Erythroblast (primary cell): ENCODE measurements around the gene C1orf105.
"Not testable (repeated sequence)": the region's sequence is repeated elsewhere in the genome, so short reads cannot be mapped to it uniquely, and the experiment has no call there.

Source experiments
- DNase-seq, 2 experiments: peaks; one replicate each; lab custom pipeline; 2025; lab: John Stamatoyannopoulos, UW
- GATA1 ChIP-seq: IDR thresholded peaks from 2 replicates; pipeline ENCODE4 v1.6.1; 2011; ENCODE audit warnings: low read depth, mild to moderate bottlenecking, control low read depth, low read length, moderate library complexity
- POLR2A ChIP-seq: IDR thresholded peaks from 2 replicates; pipeline ENCODE4 v1.6.1; 2011; ENCODE audit warnings: mild to moderate bottlenecking, low read length

The C1orf105 gene, protein sequence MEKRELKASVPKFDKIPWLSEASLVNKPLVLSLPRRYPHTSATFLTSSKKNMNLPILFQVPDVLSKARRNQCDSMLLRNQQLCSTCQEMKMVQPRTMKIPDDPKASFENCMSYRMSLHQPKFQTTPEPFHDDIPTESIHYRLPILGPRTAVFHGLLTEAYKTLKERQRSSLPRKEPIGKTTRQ

DNA sequence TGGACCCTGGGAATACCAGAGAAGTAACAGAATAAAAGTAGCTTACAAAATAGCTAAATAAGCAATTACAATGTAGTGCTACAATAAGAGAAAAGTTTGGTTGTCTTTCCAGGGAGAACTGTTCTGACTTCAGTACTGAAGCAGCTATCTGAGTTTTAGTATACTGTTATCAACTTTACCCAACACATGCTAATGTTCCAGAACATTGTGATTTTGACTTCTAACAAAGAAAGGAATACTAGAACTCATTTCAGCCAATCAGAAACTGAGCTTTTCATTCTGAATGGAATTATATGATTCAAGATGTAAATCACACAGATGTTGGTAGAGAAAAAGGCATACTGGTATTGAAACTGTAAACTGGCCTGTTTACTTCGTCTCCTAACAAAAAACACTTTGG lies at the start of gene C1orf105:
TSS of gene C1orf105 (plus strand) at position 301 of the 400 bp plus-strand sequence. CDS start 201 bp downstream, outside the sequence.
- no peak for DNase-seq
- TF ChIP-seq GATA1 = no peak
- TF ChIP-seq POLR2A = no peak

DNA sequence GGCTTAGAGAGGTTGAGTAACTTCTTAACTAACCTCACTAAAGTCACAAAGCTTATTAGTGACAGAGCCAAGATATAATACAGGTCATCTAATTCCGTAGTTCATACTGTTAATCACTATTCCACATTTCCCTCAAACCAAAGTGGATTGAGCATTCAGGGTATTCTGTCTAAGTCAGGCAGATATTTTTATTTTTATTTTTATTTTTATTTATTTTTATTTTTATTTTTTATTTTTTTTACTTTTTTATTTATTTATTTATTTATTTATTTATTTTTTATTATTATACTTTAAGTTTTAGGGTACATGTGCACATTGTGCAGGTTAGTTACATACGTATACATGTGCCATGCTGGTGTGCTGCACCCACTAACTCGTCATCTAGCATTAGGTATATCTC lies 48.8 kb upstream of the C1orf105 start:
- DNase-seq = not testable (repeated sequence)

DNA sequence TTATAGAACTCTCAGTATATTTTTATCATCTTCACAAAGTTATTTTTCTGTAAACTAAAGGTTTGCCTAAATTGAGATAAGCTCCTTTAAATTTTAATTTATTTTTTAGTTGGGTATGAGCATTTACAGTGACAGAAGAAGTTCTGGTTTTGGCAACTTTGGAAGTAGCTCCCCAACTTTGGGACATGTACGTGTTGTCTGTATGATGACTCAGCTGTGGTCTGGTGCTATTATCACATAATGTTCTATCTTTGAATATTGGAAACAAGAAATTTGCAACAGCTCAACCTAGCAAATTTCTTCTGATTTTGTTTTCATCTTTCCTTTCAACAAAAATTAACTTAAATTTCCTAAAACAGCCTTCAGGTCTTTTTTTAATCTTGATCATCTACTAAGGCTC lies 46.6 kb upstream of the C1orf105 start:
- TF ChIP-seq POLR2A (no peak), GATA1 (no peak)
- DNase-seq = no peak

DNA sequence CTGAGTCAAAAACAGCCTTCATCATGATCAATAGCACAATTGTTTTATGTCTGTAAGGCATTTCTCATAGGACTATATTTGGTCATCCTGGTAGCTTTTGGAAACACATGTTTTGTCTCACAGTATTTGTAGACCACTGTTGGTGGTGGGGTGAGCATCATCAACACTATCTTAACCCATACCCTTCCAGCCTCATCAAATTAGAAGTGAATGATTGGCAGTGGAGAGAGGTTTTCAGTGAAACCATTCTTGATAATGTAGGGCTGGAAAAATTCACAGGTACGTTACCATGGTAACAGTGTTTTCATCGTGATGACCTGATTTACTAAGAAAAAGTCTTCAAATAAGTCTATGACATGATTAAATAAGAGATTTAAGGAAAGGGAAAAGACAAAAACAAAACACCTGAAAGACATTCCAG lies 45.3 kb upstream of the C1orf105 start:
- no peak for TF ChIP-seq GATA1
- TF ChIP-seq POLR2A = no peak

DNA sequence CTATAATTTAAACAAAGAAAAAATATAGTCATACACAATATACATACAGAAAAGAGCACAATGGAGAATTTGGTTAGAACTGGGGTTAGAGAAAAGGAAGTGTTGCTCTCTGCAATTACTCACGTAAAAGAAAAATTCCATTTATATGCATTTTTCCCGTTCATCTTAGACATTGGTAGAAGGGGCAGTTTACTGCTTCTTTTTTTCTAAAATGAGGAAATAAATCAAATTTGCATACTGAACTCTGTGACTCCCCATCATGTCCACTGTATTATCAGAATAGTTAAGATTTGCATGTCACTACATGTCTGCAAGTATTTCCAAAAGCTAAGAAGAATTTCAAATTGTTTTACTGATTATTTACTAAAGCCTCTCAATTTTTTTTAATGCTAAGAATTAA lies 44.1 kb upstream of the C1orf105 start:
- TF ChIP-seq POLR2A (no peak), GATA1 (no peak)
- no peak for DNase-seq

More for the DNA sequence above, 45.3 kb upstream of the C1orf105 start:
- DNase-seq = no peak

DNA sequence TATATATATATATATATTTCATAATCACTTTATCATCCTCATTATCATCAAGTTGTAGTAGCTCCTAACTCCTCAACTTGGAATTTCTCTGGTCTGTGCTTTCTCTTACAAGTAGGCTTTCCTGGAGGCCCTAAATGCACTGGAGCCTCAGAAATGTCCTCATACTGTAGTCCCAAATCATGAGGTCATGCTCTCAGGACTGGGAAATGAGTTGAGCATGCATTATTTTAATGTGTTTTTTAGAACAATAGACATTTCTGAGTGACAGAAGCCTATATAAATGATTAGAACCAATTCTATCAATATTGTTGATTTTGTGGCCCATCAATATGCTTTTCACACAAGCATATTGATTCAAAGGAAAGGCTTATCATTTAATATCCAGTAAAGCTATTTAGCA lies 42.9 kb upstream of the C1orf105 start:
- DNase-seq = no peak
- no peak for TF ChIP-seq GATA1
- TF ChIP-seq POLR2A = no peak

DNA sequence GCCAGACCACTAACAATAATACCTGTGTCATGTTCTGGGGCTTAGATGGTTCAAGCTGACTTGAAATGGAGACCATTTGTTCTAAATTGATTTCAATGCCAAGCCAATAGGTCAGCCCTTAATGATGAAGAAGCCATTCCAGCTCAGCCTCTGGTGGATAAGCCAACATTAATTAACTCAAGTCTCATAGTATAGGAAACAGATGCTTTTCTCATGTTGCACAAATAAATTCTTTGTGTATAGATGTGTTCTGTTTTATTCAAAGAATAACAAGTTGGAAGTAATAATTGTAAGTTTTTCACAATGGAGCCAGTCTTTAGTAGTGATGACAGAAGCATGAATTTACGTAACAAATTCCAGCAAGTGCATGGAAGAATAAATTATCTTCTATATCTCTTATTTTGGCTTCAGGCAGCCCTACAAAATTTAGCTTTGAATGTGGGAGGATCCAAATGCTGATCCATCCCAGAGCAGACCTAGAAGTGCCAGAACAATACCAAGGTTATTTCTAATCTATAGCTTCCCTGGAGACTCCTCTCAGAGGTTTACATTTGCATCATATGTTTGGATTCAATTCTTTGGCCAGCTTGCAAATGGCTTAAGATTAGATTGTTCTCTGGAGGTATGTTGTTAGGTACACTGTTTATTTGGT lies 42.2 kb upstream of the C1orf105 start:
- TF ChIP-seq GATA1 (no peak), POLR2A (no peak)

DNA sequence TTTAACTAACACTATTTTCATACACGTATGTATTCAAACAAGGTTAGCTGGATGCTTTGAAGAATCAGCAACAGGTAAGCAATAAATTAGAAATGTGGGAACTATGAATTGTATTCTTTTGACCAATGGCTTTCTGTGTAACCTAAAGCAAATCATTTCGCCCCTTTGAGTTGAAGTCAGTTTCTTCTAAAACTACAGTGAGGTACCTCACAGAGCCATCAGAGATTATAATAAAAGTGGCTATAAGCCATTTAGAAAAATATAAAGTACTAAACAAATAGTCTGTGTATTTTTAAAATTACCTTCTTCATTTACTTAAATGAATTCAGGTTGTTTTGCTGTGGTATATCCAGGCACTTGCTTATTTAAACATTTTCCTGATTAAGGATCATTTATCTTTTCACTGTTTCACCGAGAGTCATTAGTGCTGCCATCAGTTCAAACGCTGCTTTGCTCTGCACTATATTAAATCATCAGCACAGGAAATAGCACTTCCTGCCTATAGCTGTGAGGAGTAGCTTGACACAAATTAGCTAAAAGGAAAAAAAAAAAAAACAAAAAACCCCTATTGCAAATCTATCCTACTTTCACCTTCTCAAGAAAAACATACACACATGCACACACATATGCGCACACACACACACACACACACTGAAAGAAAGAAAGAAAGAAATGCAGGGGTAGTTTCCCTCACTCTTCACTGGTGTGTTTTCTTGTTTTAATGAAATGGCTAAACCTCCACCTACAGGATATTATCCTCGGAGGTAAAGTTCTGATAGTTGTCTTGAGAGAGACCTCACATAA lies 39.8 kb upstream of the C1orf105 start:
- TF ChIP-seq GATA1 (no peak), POLR2A (no peak)

More for the DNA sequence above, 42.2 kb upstream of the C1orf105 start:
- DNase-seq = no peak

DNA sequence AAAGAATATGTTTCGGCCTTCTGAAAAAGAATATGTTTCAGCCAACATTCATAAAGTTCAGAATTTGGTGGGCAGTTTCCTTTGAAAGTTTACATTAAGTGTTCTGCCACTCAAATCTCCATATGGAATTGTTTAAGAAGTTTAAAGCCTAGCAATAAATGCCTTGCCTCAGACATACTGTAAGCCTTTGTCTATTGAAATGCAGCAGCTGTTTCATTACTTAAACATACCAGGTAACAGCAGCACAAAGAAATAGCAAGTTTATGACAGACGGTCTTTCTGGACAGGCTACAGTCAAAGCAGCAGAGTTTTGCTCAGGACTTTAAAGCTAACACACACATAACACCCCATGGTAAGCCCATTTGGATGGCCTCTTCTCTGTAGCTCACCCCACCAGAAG lies 38.5 kb upstream of the C1orf105 start:
- no peak for DNase-seq
- TF ChIP-seq GATA1 (no peak), POLR2A (no peak)

More for the DNA sequence above, 39.8 kb upstream of the C1orf105 start:
- DNase-seq = no peak

DNA sequence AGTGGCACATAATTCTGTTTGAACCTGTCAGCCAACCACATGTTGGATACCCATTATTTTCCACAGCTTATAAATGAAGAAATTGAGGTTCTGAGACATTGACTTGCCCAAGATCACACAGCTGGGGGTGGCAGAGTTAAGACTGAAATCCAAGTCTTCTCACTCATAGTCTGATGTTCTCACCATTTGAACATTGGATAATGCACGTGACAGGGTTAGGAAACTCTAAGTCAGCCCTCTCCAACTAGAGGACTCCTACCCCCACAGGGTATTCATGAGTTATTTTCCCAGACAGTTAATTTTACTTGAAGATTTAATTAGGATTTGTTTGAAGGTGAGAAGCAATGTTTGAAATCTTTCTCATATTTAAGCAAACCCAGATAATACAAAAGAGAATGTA lies 38.1 kb upstream of the C1orf105 start:
- DNase-seq = no peak
- TF ChIP-seq GATA1 = no peak
- TF ChIP-seq POLR2A = no peak

DNA sequence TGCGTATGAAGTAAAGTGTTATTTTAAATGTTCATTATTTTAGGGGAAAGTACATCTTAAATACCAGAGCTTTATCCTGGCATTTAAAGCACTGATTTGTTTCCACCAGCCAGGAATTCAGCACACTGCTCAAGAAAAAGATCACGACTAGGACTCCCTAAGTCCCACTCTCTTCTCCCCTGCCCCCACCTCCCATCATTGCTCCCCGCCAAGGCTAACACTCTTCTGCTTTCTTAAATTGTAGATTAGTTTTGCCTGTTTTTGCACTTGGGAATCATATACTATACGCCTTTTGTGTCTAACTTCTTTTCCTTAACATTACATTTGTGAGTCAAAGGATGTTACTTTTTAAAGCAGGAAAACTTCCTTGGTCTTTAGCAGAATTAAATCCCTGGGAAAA lies 37.5 kb upstream of the C1orf105 start:
- no peak for TF ChIP-seq POLR2A
- TF ChIP-seq GATA1 = no peak
- DNase-seq = no peak

DNA sequence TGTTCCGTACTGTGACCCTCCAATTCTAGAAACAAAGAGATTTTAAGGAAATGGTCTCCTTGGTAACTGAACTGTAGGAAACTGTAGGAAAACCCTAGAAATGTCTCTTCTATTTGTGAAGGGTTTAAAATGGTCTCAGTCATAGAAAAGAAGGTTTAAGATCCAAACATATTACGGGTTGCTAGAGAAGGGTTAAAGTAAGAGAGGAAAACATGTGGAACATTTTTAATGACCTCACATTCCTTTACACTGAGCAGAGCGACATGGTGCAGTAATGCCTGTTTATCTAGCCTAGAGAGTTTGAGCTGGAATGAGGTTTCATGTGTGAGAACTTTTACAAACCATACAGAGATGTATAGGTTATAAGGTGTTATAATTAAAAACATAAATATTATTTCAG lies 36.9 kb upstream of the C1orf105 start:
- TF ChIP-seq GATA1 (no peak), POLR2A (no peak)
- no peak for DNase-seq

DNA sequence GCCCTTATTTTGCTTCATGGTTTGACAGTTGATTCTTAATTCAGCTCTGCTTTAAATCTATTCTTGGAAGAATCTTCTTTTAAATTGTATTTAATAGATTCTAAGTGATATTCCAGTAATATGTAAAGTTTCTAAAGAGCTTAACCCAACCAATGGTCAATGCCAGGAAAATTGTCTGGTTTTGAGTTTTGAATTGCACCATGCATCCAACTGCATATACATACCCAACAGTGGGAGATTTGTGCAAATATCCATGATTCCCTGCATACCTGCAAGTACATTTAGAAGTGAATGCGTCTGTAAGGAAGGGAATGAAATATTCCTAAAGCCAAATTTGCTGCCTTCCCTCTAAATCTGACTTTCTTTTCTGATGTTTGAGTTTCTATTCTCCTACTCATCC lies 35.8 kb upstream of the C1orf105 start:
- no peak for TF ChIP-seq GATA1
- TF ChIP-seq POLR2A = no peak
- DNase-seq = no peak

DNA sequence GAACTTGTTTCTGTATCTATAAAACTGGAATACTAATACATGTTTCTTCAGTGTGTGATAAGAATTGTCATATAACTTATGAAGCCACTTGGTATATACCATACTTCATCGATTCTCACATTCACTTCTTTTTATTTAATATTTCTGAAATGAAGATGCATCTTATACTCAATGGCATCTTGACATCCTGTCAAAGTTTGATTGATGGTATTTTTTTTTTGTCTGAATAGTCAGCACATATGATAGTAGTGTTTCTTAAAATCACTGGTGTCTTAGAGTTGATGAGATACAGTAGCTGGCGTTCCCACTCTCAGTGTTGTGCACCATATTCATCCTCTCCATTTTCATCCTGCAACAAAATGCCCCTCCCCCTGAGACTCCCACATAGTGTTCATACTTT lies 34.4 kb upstream of the C1orf105 start:
- no peak for DNase-seq
- TF ChIP-seq GATA1 (no peak), POLR2A (no peak)
